Germinal center (tissue), 1 donor: ENCODE measurements around the gene NLRP3.
A peak's percentile ranks its signal among the peaks of the same experiment; 100 is the strongest.
"Not testable (repeated sequence)": the region's sequence is repeated elsewhere in the genome, so short reads cannot be mapped to it uniquely, and the experiment has no call there.

Experiments used
- DNase-seq: peaks from one replicate; pipeline ENCODE4 v3.0.0; 2012; ENCODE audit warnings: mixed read lengths, low spot score

NLRP3 gene

GRCh38 chr1:247415423-247416361 lies at the start of gene NLRP3:
Gene NLRP3, plus strand, starts transcription at chr1:247416173. Its CDS starts 2,628 bp downstream, at chr1:247418801.
- no peak for DNase-seq

- DNase-seq = not testable (repeated sequence)
These were observed 49.6 kb upstream of the NLRP3 start for GRCh38 chr1:247366345-247366744.

- DNase-seq = no peak
These were observed 48.9 kb upstream of the NLRP3 start for GRCh38 chr1:247366926-247367645.

- DNase-seq = no peak
These were observed 48.1 kb upstream of the NLRP3 start for GRCh38 chr1:247367786-247368422.

GRCh38 chr1:247368490-247369145 lies 47.4 kb upstream of the NLRP3 start:
- no peak for DNase-seq

- DNase-seq = no peak
These were observed 44.9 kb upstream of the NLRP3 start for GRCh38 chr1:247370786-247371732.

GRCh38 chr1:247371801-247372259 lies 44.1 kb upstream of the NLRP3 start:
- no peak for DNase-seq

- DNase-seq = peak; percentile 34
These were observed 42.2 kb upstream of the NLRP3 start for GRCh38 chr1:247373721-247374141.

- not testable (repeated sequence) for DNase-seq
These were observed 41.2 kb upstream of the NLRP3 start for GRCh38 chr1:247374651-247375334.

GRCh38 chr1:247375747-247376146 lies 40.2 kb upstream of the NLRP3 start:
- DNase-seq = no peak

- DNase-seq = no peak
These were observed 39.3 kb upstream of the NLRP3 start for GRCh38 chr1:247376659-247377058.

GRCh38 chr1:247377656-247378055 lies 38.3 kb upstream of the NLRP3 start:
- DNase-seq = not testable (repeated sequence)

GRCh38 chr1:247378334-247379073 lies 37.5 kb upstream of the NLRP3 start:
- DNase-seq = no peak

- no peak for DNase-seq
These were observed 30.7 kb upstream of the NLRP3 start for GRCh38 chr1:247385283-247385682.

GRCh38 chr1:247386217-247386616 lies 29.8 kb upstream of the NLRP3 start:
- no peak for DNase-seq

- DNase-seq = no peak
These were observed 29.3 kb upstream of the NLRP3 start for GRCh38 chr1:247386687-247387086.

GRCh38 chr1:247387096-247387495 lies 28.9 kb upstream of the NLRP3 start:
- no peak for DNase-seq

GRCh38 chr1:247387565-247387964 lies 28.4 kb upstream of the NLRP3 start:
- DNase-seq = no peak

GRCh38 chr1:247390116-247390791 lies 25.7 kb upstream of the NLRP3 start:
- DNase-seq = peak; percentile 88
